ENCODE measurements around the gene LAMC1.
A peak's percentile ranks its signal among the peaks of the same experiment; 100 is the strongest.

Gene LAMC1

GRCh38 chr1:183043254-183043653 lies 20.0 kb downstream of the LAMC1 start:
- CTCF ChIA-PET, result no interaction called here
- no peak for DNase-seq
- no CpG with 5 or more reads among the region's 3 CpGs for WGBS (ENCODE audit: insufficient coverage)

GRCh38 chr1:183043872-183044854 lies 20.9 kb downstream of the LAMC1 start:
- Histone ChIP-seq H3K9me3 (ENCODE audit: control extremely low read depth in 1 of 5, control insufficient read depth in 4 of 5, insufficient read depth in 2 of 5, low read depth in 1 of 5, low read length in 4 of 5) (no peaks in the 10 kb centered on the region), H3K27me3 (replicated peaks in 2 of 5; ENCODE audit: control insufficient read depth in 4 of 5, insufficient read depth in 5 of 5, low read length in 4 of 5) (no peaks in the 10 kb centered on the region), H3K27ac (ENCODE audit: insufficient read depth in 1 of 2, low read depth in 1 of 2, low read length in 2 of 2, poor library complexity in 1 of 2, severe bottlenecking in 2 of 2) (no peak overlapping the region), H3K36me3 (ENCODE audit: control insufficient read depth in 4 of 4, insufficient read depth in 4 of 4, low read length in 3 of 4) (no peaks in the 10 kb centered on the region), H3K4me3 (ENCODE audit: control insufficient read depth in 1 of 7, extremely low read depth in 1 of 7, insufficient read depth in 4 of 7, low read depth in 2 of 7, low read length in 6 of 7) (no peak overlapping the region), H3K4me1 (ENCODE audit: control extremely low read depth in 1 of 4, control insufficient read depth in 4 of 4, insufficient read depth in 4 of 4, low read length in 3 of 4) (peaks cover 7 to 40% (median 12%) of the 10 kb centered on the region in 4 experiments)
- POLR2A ChIA-PET, result no interaction called here
- CTCF ChIA-PET, result no interaction called here
- 93% methylated on average over 5 of the region's 7 CpGs for WGBS (ENCODE audit: insufficient coverage)
- DNase-seq, result no peak

More at GRCh38 chr1:183043254-183043653, 20.0 kb downstream of the LAMC1 start:
- Histone ChIP-seq H3K4me1 (ENCODE audit: control extremely low read depth in 1 of 4, control insufficient read depth in 4 of 4, insufficient read depth in 4 of 4, low read length in 3 of 4) (peaks cover 7 to 40% (median 12%) of the 10 kb centered on the region in 4 experiments), H3K9me3 (ENCODE audit: control extremely low read depth in 1 of 5, control insufficient read depth in 4 of 5, insufficient read depth in 2 of 5, low read depth in 1 of 5, low read length in 4 of 5) (no peaks in the 10 kb centered on the region), H3K27me3 (replicated peaks in 2 of 5; ENCODE audit: control insufficient read depth in 4 of 5, insufficient read depth in 5 of 5, low read length in 4 of 5) (no peaks in the 10 kb centered on the region), H3K36me3 (ENCODE audit: control insufficient read depth in 4 of 4, insufficient read depth in 4 of 4, low read length in 3 of 4) (no peaks in the 10 kb centered on the region), H3K4me3 (ENCODE audit: control insufficient read depth in 1 of 7, extremely low read depth in 1 of 7, insufficient read depth in 4 of 7, low read depth in 2 of 7, low read length in 6 of 7) (no peak overlapping the region), H3K27ac (ENCODE audit: insufficient read depth in 1 of 2, low read depth in 1 of 2, low read length in 2 of 2, poor library complexity in 1 of 2, severe bottlenecking in 2 of 2) (no peak overlapping the region)
- POLR2A ChIA-PET, result no interaction called here

GRCh38 chr1:183044893-183045649 lies 21.9 kb downstream of the LAMC1 start:
- Histone ChIP-seq H3K27me3 (replicated peaks in 2 of 5; ENCODE audit: control insufficient read depth in 4 of 5, insufficient read depth in 5 of 5, low read length in 4 of 5) (no peaks in the 10 kb centered on the region), H3K36me3 (ENCODE audit: control insufficient read depth in 4 of 4, insufficient read depth in 4 of 4, low read length in 3 of 4) (no peaks in the 10 kb centered on the region), H3K9me3 (ENCODE audit: control extremely low read depth in 1 of 5, control insufficient read depth in 4 of 5, insufficient read depth in 2 of 5, low read depth in 1 of 5, low read length in 4 of 5) (no peaks in the 10 kb centered on the region), H3K27ac (ENCODE audit: insufficient read depth in 1 of 2, low read depth in 1 of 2, low read length in 2 of 2, poor library complexity in 1 of 2, severe bottlenecking in 2 of 2) (no peak overlapping the region), H3K4me1 (ENCODE audit: control extremely low read depth in 1 of 4, control insufficient read depth in 4 of 4, insufficient read depth in 4 of 4, low read length in 3 of 4) (peaks cover 0 to 31% (median 5%) of the 10 kb centered on the region in 4 experiments), H3K4me3 (ENCODE audit: control insufficient read depth in 1 of 7, extremely low read depth in 1 of 7, insufficient read depth in 4 of 7, low read depth in 2 of 7, low read length in 6 of 7) (no peak overlapping the region)
- no peak for DNase-seq
- POLR2A ChIA-PET, result no interaction called here
- no CpG with 5 or more reads among the region's 2 CpGs for WGBS (ENCODE audit: insufficient coverage)
- CTCF ChIA-PET, result no interaction called here

- H3K9me3 ChIP-seq (ENCODE audit: control extremely low read depth in 1 of 5, control insufficient read depth in 4 of 5, insufficient read depth in 2 of 5, low read depth in 1 of 5, low read length in 4 of 5), result no peaks in the 10 kb centered on the region
- peaks cover 0 to 19% (median 0%) of the 10 kb centered on the region in 4 experiments for H3K4me1 ChIP-seq (ENCODE audit: control extremely low read depth in 1 of 4, control insufficient read depth in 4 of 4, insufficient read depth in 4 of 4, low read length in 3 of 4)
- WGBS (ENCODE audit: insufficient coverage), result 100% methylated on average over 2 of the region's 7 CpGs
- DNase-seq, result peak in 1 of 3 donors; percentile 7
- POLR2A ChIA-PET, result no interaction called here
- CTCF ChIA-PET, result interaction anchor here (1.3 kb wide), 1 partner anchor 86 kb away, joined by 3 read pairs; no protein-coding TSS in a partner anchor
- H3K4me3 ChIP-seq (ENCODE audit: control insufficient read depth in 1 of 7, extremely low read depth in 1 of 7, insufficient read depth in 4 of 7, low read depth in 2 of 7, low read length in 6 of 7), result no peak overlapping the region
- no peaks in the 10 kb centered on the region for H3K36me3 ChIP-seq (ENCODE audit: control insufficient read depth in 4 of 4, insufficient read depth in 4 of 4, low read length in 3 of 4)
- H3K27ac ChIP-seq (ENCODE audit: insufficient read depth in 1 of 2, low read depth in 1 of 2, low read length in 2 of 2, poor library complexity in 1 of 2, severe bottlenecking in 2 of 2), result no peak overlapping the region
- no peaks in the 10 kb centered on the region for H3K27me3 ChIP-seq (replicated peaks in 2 of 5; ENCODE audit: control insufficient read depth in 4 of 5, insufficient read depth in 5 of 5, low read length in 4 of 5)
Measured at GRCh38 chr1:183048087-183049085, 25.2 kb downstream of the LAMC1 start.

- no peaks in the 10 kb centered on the region for H3K36me3 ChIP-seq (ENCODE audit: control insufficient read depth in 4 of 4, insufficient read depth in 4 of 4, low read length in 3 of 4)
- peaks cover 0 to 11% (median 0%) of the 10 kb centered on the region in 4 experiments for H3K4me1 ChIP-seq (ENCODE audit: control extremely low read depth in 1 of 4, control insufficient read depth in 4 of 4, insufficient read depth in 4 of 4, low read length in 3 of 4)
- WGBS (ENCODE audit: insufficient coverage), result 100% methylated on average over 1 of the region's 1 CpG
- no peaks in the 10 kb centered on the region for H3K9me3 ChIP-seq (ENCODE audit: control extremely low read depth in 1 of 5, control insufficient read depth in 4 of 5, insufficient read depth in 2 of 5, low read depth in 1 of 5, low read length in 4 of 5)
- ChIA-PET POLR2A (no interaction called here), CTCF (interaction anchor here (0.8 kb wide), 1 partner anchor 20 kb away, joined by 3 read pairs; no protein-coding TSS in a partner anchor)
- H3K4me3 ChIP-seq (ENCODE audit: control insufficient read depth in 1 of 7, extremely low read depth in 1 of 7, insufficient read depth in 4 of 7, low read depth in 2 of 7, low read length in 6 of 7), result no peak overlapping the region
- H3K27ac ChIP-seq (ENCODE audit: insufficient read depth in 1 of 2, low read depth in 1 of 2, low read length in 2 of 2, poor library complexity in 1 of 2, severe bottlenecking in 2 of 2), result no peak overlapping the region
- no peak for DNase-seq
- H3K27me3 ChIP-seq (replicated peaks in 2 of 5; ENCODE audit: control insufficient read depth in 4 of 5, insufficient read depth in 5 of 5, low read length in 4 of 5), result no peaks in the 10 kb centered on the region
Measured at GRCh38 chr1:183051546-183051945, 28.3 kb downstream of the LAMC1 start.

- Histone ChIP-seq H3K9me3 (ENCODE audit: control extremely low read depth in 1 of 5, control insufficient read depth in 4 of 5, insufficient read depth in 2 of 5, low read depth in 1 of 5, low read length in 4 of 5) (no peaks in the 10 kb centered on the region), H3K36me3 (ENCODE audit: control insufficient read depth in 4 of 4, insufficient read depth in 4 of 4, low read length in 3 of 4) (no peaks in the 10 kb centered on the region), H3K27ac (ENCODE audit: insufficient read depth in 1 of 2, low read depth in 1 of 2, low read length in 2 of 2, poor library complexity in 1 of 2, severe bottlenecking in 2 of 2) (no peak overlapping the region), H3K27me3 (replicated peaks in 2 of 5; ENCODE audit: control insufficient read depth in 4 of 5, insufficient read depth in 5 of 5, low read length in 4 of 5) (no peaks in the 10 kb centered on the region), H3K4me3 (ENCODE audit: control insufficient read depth in 1 of 7, extremely low read depth in 1 of 7, insufficient read depth in 4 of 7, low read depth in 2 of 7, low read length in 6 of 7) (no peak overlapping the region), H3K4me1 (ENCODE audit: control extremely low read depth in 1 of 4, control insufficient read depth in 4 of 4, insufficient read depth in 4 of 4, low read length in 3 of 4) (peaks cover 0 to 10% (median 0%) of the 10 kb centered on the region in 4 experiments)
- ChIA-PET POLR2A (no interaction called here), CTCF (interaction anchor here (1.1 kb wide), 1 partner anchor 19 kb away, joined by 4 read pairs; no protein-coding TSS in a partner anchor)
- 11% methylated on average over 2 of the region's 5 CpGs for WGBS (ENCODE audit: insufficient coverage)
- DNase-seq, result no peak
Measured at GRCh38 chr1:183052861-183053260, 29.6 kb downstream of the LAMC1 start.
